Mesenchymal stem cell (in vitro differentiated cells and primary cell): ENCODE measurements around the gene MAGEA6.
"Not testable (repeated sequence)": the region's sequence is repeated elsewhere in the genome, so short reads cannot be mapped to it uniquely, and the experiment has no call there.

ENCODE experiments used
- DNase-seq: peaks from one replicate; pipeline ENCODE4 v3.0.0-alpha.2; 2013
- H2AFZ ChIP-seq: one replicate; pipeline ENCODE4 v1.6.1; 2013; ENCODE audit warnings: low read depth, mild to moderate bottlenecking, control low read depth, inconsistent platforms, low read length, moderate library complexity
- H2AK5ac ChIP-seq: 2 replicates; pipeline ENCODE4 v1.6.1; 2013; ENCODE audit warnings: low read length, moderate library complexity, mild to moderate bottlenecking, inconsistent platforms; ENCODE audit not compliant: severe bottlenecking
- H2BK120ac ChIP-seq: one replicate; pipeline ENCODE4 v1.6.1; 2013; ENCODE audit warnings: low read depth, mild to moderate bottlenecking, inconsistent platforms, low read length, moderate library complexity
- H2BK12ac ChIP-seq, 2 experiments: one replicate each; pipeline ENCODE4 v1.6.1; 2013; ENCODE audit warnings: inconsistent platforms in 2 of 2, low read length in 2 of 2, mild to moderate bottlenecking in 2 of 2, moderate library complexity in 2 of 2, control low read depth in 1 of 2
- H2BK15ac ChIP-seq: one replicate; pipeline ENCODE4 v1.6.1; 2013; ENCODE audit warnings: mild to moderate bottlenecking, low read depth, inconsistent platforms; ENCODE audit not compliant: poor library complexity, severe bottlenecking
- H2BK5ac ChIP-seq: 2 replicates; pipeline ENCODE4 v1.6.1; 2013; ENCODE audit warnings: low read depth, mild to moderate bottlenecking, low read length, control low read depth, inconsistent platforms; ENCODE audit not compliant: poor library complexity, severe bottlenecking
- H3K14ac ChIP-seq, 2 experiments: one replicate each; pipeline ENCODE4 v1.6.1; 2013; ENCODE audit warnings: inconsistent platforms in 2 of 2, low read length in 2 of 2, control low read depth in 1 of 2, mild to moderate bottlenecking in 1 of 2, moderate library complexity in 1 of 2
- H3K18ac ChIP-seq, 2 experiments: one replicate each; pipeline ENCODE4 v1.6.1; 2013; ENCODE audit warnings: inconsistent platforms in 2 of 2, low read length in 2 of 2, control low read depth in 1 of 2, low read depth in 1 of 2, mild to moderate bottlenecking in 1 of 2
- H3K23ac ChIP-seq, 2 experiments: one replicate each; pipeline ENCODE4 v1.6.1; 2013; ENCODE audit warnings: inconsistent platforms in 2 of 2, low read length in 2 of 2, mild to moderate bottlenecking in 2 of 2, moderate library complexity in 2 of 2, control low read depth in 1 of 2
- H3K27ac ChIP-seq: 2 replicates; pipeline ENCODE4 v1.5.1; 2013; ENCODE audit warnings: mild to moderate bottlenecking, moderate library complexity, low read length, control low read depth, inconsistent platforms; ENCODE audit not compliant: poor library complexity, severe bottlenecking
- H3K27me3 ChIP-seq, 2 experiments: 2 replicates each; pipeline versions ENCODE4 v1.6.1 to v1.7.0; 2013; ENCODE audit warnings: low read length in 2 of 2, mild to moderate bottlenecking in 2 of 2, moderate library complexity in 2 of 2, control low read depth in 1 of 2, inconsistent platforms in 1 of 2; ENCODE audit not compliant: control insufficient read depth in 1 of 2, insufficient read depth in 1 of 2
- H3K36me3 ChIP-seq, 2 experiments: 2 replicates each; pipeline versions ENCODE4 v1.6.1 to v1.7.0; 2013; ENCODE audit warnings: low read length in 2 of 2, control low read depth in 1 of 2, inconsistent platforms in 1 of 2, low read depth in 1 of 2, mild to moderate bottlenecking in 1 of 2; ENCODE audit not compliant: insufficient read depth in 2 of 2, control insufficient read depth in 1 of 2
- H3K4ac ChIP-seq, 2 experiments: one replicate each; pipeline ENCODE4 v1.6.1; 2013; ENCODE audit warnings: inconsistent platforms in 2 of 2, low read length in 2 of 2, mild to moderate bottlenecking in 2 of 2, moderate library complexity in 2 of 2, control low read depth in 1 of 2, low read depth in 1 of 2
- H3K4me1 ChIP-seq: 2 replicates; pipeline ENCODE4 v1.6.1; 2013; ENCODE audit warnings: low read depth, low read length, control low read depth; ENCODE audit not compliant: control insufficient read depth, insufficient read depth
- H3K4me2 ChIP-seq: 2 replicates; pipeline ENCODE4 v1.6.1; 2013; ENCODE audit warnings: low read length, mild to moderate bottlenecking, inconsistent platforms; ENCODE audit not compliant: poor library complexity, severe bottlenecking
- H3K4me3 ChIP-seq, 2 experiments: 2 replicates each; pipeline versions ENCODE4 v1.5.1 to v1.7.0; 2013; ENCODE audit warnings: low read length in 2 of 2, mild to moderate bottlenecking in 2 of 2, control low read depth in 1 of 2, low read depth in 1 of 2; ENCODE audit not compliant: insufficient read depth in 1 of 2
- H3K79me1 ChIP-seq: replicated peaks from 2 replicates; pipeline ENCODE4 v1.6.1; 2013; ENCODE audit warnings: mild to moderate bottlenecking, control low read depth, low read length, inconsistent platforms; ENCODE audit not compliant: poor library complexity, severe bottlenecking
- H3K9ac ChIP-seq: 2 replicates; pipeline ENCODE4 v1.7.0; 2013; ENCODE audit warnings: mild to moderate bottlenecking, low read length, moderate library complexity
- H3K9me3 ChIP-seq: 2 replicates; pipeline ENCODE4 v1.7.0; 2013; ENCODE audit warnings: mild to moderate bottlenecking, low read length; ENCODE audit not compliant: control insufficient read depth
- H4K8ac ChIP-seq: one replicate; pipeline ENCODE4 v1.6.1; 2013; ENCODE audit warnings: inconsistent platforms, mild to moderate bottlenecking, low read length, moderate library complexity
- H4K91ac ChIP-seq: one replicate; pipeline ENCODE4 v1.6.1; 2013; ENCODE audit warnings: mild to moderate bottlenecking, low read length, inconsistent platforms
- WGBS: methylation state at CpG from one replicate; pipeline ENCODE4 v1.1.7; 2013; ENCODE audit warnings: mixed read lengths; 5-methylcytosine and 5-hydroxymethylcytosine counted together

MAGEA6 gene

DNA sequence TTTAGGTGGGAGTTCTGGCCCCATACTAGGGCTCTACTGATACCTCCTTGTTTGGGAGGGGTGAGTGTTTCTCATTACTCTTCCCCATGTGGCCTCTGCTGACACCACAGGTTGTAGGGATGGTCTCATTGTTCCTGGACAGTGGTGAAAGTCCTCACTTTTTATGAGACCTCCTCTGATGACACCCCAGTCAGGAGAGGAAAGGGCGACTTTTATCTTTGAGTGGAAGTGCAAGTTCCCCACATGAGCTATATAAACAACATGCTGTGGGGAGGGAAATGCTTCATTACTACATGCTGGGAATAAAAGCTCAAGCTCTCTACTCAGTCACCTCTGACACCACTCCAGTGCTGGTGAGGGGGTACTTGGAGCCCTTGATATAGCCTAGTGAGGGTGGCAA lies 29.5 kb upstream of the MAGEA6 start:
- no CpG with 5 or more reads among the region's 1 CpG for WGBS
- H3K4me2 ChIP-seq = no peak overlapping the region

GRCh38 chrX:152787062-152787461 lies 17.6 kb upstream of the MAGEA6 start:
- not testable (repeated sequence) for H2BK12ac ChIP-seq, DNase-seq

More for the DNA sequence above, 29.5 kb upstream of the MAGEA6 start:
- Histone ChIP-seq H2BK5ac (no peak overlapping the region), H3K9me3 (no peaks in the 10 kb centered on the region), H2BK120ac (no peak overlapping the region), H3K4me1 (no peaks in the 10 kb centered on the region), H4K8ac (no peak overlapping the region), H3K79me1 (no peaks in the 10 kb centered on the region), H3K27me3 (peaks cover 0 to 45% of the 10 kb centered on the region in 2 experiments), H2BK12ac (no peak overlapping the region), H3K18ac (no peak overlapping the region), H3K4ac (no peak overlapping the region), H3K14ac (no peak overlapping the region), H3K9ac (no peak overlapping the region), H2AFZ (no peak overlapping the region), H2AK5ac (no peak overlapping the region), H3K27ac (no peak overlapping the region), H4K91ac (no peak overlapping the region), H2BK15ac (no peak overlapping the region), H3K23ac (no peak overlapping the region), H3K36me3 (no peaks in the 10 kb centered on the region), H3K4me3 (no peak overlapping the region)
- no peak for DNase-seq

GRCh38 chrX:152766562-152766961 lies 2.9 kb downstream of the MAGEA6 start:
- H2AK5ac ChIP-seq, H3K9me3 ChIP-seq, H2AFZ ChIP-seq, H2BK15ac ChIP-seq, H2BK5ac ChIP-seq, H3K4ac ChIP-seq, H3K18ac ChIP-seq, H3K27ac ChIP-seq, H4K8ac ChIP-seq, H3K4me3 ChIP-seq, H3K79me1 ChIP-seq, H3K23ac ChIP-seq, H3K14ac ChIP-seq, H3K9ac ChIP-seq, H3K27me3 ChIP-seq, H3K36me3 ChIP-seq, H3K4me2 ChIP-seq, DNase-seq, H4K91ac ChIP-seq, H3K4me1 ChIP-seq, H2BK120ac ChIP-seq, H2BK12ac ChIP-seq: not testable (repeated sequence)
- WGBS = 66% methylated on average over 8 of the region's 9 CpGs

More at GRCh38 chrX:152787062-152787461, 17.6 kb upstream of the MAGEA6 start:
- H3K14ac ChIP-seq, H2BK15ac ChIP-seq, H3K36me3 ChIP-seq, H3K4me2 ChIP-seq, H3K9me3 ChIP-seq, H2BK5ac ChIP-seq, H3K79me1 ChIP-seq, H2AFZ ChIP-seq, H2BK120ac ChIP-seq, H3K4ac ChIP-seq, H4K8ac ChIP-seq, H2AK5ac ChIP-seq, H3K27me3 ChIP-seq, H3K23ac ChIP-seq, H4K91ac ChIP-seq, H3K4me3 ChIP-seq, H3K4me1 ChIP-seq, H3K9ac ChIP-seq, H3K18ac ChIP-seq, H3K27ac ChIP-seq: not testable (repeated sequence)
- no CpG with 5 or more reads among the region's 3 CpGs for WGBS

DNA sequence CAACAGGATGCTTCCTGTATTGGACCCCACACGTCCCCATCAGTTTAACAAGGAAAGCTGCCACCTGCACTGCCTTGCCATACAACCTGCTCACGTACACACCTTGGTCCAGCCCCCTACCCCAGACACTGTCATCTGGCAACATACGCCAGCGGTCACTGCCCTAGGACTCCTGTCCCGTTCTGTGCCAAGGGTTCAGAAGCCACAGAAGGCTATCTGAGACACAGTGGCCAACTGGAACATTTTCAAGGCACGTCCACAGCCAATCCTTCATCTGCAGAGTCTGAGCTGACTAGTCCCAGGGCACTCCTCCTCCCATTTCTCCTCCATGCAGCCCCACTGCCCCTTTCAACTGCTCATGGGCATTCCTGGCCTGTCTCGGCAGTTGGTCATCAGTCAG lies 7.9 kb downstream of the MAGEA6 start:
- not testable (repeated sequence) for DNase-seq, H3K79me1 ChIP-seq, H3K36me3 ChIP-seq, H3K4me2 ChIP-seq, H3K9me3 ChIP-seq, H3K18ac ChIP-seq, H2BK5ac ChIP-seq, H2AFZ ChIP-seq, H3K4ac ChIP-seq, H2AK5ac ChIP-seq, H3K4me1 ChIP-seq, H2BK120ac ChIP-seq, H3K23ac ChIP-seq, H4K91ac ChIP-seq, H3K4me3 ChIP-seq, H2BK12ac ChIP-seq, H3K14ac ChIP-seq, H4K8ac ChIP-seq, H2BK15ac ChIP-seq, H3K9ac ChIP-seq, H3K27ac ChIP-seq, H3K27me3 ChIP-seq
- no CpG with 5 or more reads among the region's 7 CpGs for WGBS
